GM13976 (cell line): ENCODE results near the gene POLR2L.
A peak's percentile ranks its signal among the peaks of the same experiment; 100 is the strongest.

ENCODE experiments used
- DNase-seq: peaks from one replicate; pipeline ENCODE4 v3.0.0; 2012; ENCODE audit warnings: low spot score
- in situ Hi-C: fragments of 300-500 bp; cut with MboI; formaldehyde crosslinking; loops from one replicate; pipeline ENCODE4 v1.12.0; 2022; ENCODE audit warnings: low sequenced_read_pairs, mixed read lengths, inconsistent platforms; ENCODE audit not compliant: unreplicated experiment
- TF ChIP-seq, protein P1 (sequence below): IDR thresholded peaks from 2 replicates; pipeline ENCODE4 v1.5.1; 2012; ENCODE audit warnings: borderline replicate concordance, mild to moderate bottlenecking; ENCODE audit not compliant: insufficient read depth; ENCODE audit errors: extremely low read depth, missing control alignments, control extremely low read depth

POLR2L gene

DNA sequence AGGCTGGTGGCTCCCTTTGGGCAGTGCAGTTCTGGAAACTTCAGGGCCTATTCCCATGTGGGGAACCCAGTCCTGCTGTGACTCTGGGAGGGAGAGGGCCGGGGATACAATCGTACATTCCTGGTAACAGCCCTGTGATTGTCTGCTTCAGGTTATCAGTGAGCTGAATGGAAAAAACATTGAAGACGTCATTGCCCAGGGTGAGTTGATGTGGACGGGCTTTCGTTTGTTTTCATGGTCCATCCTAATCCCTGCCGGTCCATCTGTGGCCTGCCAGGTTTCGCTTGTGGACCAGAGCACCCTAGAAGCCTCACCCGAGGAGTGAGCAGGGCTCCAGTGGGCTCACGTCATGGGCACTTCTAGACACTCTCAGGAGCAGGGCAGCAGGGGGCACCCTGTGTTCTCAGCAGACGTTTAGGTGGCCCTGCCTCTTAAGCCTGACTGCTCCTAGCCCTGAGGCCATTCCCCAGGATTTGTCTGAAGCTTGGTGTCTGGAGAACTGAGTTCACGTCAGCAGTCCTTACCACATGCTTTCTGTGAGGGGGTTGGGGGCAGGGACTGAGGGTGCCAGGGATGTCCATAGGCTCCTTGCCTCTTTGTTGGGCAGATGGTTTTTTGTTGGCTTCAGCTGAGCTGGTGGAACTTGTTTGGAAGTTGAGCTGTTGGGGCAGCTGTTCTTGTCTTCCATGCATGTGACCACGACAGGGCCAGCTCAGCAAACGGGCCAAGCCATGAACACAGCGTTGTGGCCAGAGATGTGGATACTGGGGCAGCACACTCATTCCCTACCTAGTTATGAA, 30.7 kb downstream of the POLR2L start:
- no peak for DNase-seq
- TF ChIP-seq, protein P1, sequence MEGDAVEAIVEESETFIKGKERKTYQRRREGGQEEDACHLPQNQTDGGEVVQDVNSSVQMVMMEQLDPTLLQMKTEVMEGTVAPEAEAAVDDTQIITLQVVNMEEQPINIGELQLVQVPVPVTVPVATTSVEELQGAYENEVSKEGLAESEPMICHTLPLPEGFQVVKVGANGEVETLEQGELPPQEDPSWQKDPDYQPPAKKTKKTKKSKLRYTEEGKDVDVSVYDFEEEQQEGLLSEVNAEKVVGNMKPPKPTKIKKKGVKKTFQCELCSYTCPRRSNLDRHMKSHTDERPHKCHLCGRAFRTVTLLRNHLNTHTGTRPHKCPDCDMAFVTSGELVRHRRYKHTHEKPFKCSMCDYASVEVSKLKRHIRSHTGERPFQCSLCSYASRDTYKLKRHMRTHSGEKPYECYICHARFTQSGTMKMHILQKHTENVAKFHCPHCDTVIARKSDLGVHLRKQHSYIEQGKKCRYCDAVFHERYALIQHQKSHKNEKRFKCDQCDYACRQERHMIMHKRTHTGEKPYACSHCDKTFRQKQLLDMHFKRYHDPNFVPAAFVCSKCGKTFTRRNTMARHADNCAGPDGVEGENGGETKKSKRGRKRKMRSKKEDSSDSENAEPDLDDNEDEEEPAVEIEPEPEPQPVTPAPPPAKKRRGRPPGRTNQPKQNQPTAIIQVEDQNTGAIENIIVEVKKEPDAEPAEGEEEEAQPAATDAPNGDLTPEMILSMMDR = peak; percentile 13
- in situ Hi-C loops = no loop called here

DNA sequence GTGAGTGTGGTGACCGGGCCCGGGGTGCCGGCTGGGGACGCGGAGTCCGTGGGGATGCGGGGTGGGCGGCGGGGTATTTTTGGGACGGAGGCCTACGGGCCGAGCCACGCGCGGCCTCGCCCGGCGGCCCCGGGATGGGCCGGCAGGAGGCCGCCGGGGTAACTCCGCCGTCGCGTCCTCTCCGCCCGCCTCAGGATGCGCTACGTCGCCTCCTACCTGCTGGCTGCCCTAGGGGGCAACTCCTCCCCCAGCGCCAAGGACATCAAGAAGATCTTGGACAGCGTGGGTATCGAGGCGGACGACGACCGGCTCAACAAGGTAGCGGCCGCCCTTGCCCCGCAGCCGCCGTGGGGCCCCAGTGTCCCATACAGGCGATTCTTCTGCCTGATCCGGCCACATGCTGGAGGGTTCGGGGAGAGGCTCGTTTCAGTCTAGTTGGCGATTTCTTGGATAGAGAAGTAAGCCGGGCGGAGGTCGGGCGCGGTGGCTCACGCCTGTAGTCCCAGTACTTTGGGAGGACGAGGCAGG, 32.2 kb downstream of the POLR2L start:
- TF ChIP-seq, protein P1 = no peak
- no peak for DNase-seq
- in situ Hi-C loops = no loop called here

DNA sequence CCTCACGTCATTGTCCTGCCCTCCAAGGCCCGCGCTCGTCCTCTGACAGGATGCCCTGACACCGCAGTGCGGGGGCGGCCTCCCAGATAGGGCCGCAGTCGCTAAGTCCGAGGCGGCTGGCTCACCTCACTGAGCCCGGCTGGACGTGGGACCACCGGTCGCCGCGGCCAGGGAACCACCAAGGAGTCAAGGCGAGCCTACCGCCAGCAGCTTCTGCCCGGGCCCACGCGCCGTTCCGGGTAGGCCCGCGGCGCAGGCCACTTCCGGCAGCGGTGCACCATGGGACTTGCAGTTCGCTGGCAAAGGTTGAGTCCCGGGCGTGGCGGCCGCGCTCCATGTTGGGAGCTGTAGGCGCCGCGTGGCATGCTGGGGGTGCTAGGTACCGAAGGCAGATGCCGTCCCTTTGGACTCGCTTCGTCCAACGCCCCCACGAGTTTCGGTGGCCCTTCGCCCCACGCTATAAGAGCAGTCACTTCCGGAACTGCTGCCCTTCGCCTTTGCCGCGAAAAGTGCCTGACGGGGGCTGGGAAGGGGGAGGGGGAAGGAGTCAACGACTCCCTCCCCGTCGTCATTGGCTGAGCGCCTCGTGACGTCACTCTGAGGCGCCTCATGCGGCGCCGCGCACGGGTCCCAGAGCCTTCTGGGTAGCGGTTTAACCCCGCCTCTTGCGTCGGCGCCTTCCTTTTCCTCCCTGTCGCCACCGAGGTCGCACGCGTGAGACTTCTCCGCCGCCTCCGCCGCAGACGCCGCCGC, 32.9 kb downstream of the POLR2L start, which contains the start of gene RPLP2:
Gene RPLP2, plus strand, starts transcription at position 681 of the 753 bp plus-strand sequence. CDS start 268 bp downstream, outside the sequence.
- TF ChIP-seq, protein P1 = no peak
- peak; percentile 98 for DNase-seq
- in situ Hi-C loops = no loop called here

DNA sequence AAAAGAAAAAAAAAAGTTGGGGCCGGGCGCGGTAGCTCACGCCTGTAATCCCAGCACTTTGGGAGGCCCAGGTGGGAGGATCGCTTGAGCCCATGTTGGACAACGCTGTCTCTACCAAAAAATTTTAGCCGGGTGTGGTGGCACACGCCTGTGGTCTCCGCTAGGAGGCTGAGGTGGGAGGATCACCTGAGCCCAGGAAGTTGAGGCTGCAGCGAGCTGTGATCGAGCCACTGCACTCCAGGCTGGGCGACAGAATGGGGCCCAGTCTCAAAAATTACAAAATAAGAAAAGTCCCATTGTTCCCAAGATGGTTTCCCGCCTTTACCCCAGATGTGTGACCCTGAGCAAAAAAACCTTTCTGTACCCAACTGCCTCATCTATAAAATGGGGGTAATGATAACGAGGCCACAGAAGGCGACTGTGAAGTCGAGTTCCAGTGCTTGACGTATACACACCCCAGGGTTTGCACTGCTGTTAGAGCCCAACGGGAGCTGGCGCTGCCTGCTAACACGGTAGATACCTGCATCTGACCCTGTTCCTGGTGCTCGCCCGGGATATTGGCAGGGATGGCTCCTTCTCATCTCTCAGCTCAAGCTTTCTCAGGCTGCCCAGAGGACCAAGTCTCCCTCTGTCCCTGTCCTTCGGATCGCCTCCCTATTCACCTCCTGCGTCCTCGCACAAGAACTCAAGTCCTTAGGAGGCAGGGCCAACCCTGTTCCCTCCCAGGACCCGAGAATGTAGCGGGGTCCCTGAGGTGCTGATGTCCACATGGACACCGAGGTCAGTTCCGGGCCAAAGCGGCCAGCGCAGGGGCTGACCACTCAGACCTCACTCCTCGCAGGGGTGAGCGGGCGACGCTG, 33.7 kb downstream of the POLR2L start:
- TF ChIP-seq, protein P1 = no peak
- in situ Hi-C loops = no loop called here
- DNase-seq = no peak

DNA sequence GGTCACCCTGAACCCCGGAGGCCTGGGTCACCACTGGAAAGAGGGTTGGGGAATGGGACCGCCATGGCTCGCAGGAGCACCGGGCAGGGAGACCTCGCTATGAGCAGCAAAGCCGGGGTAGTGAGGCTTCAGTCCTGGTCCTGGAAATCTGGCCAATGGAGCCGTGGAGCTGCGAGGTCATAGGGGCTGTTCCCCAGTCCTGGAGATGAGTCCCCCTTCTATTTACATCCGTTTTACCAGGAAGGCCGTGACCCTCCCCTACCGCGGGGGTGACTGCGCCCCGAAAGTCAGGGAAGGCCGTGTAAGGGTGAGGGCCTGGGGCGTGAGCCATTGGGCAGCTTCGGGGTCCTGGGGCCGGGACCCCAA, 37.7 kb downstream of the POLR2L start:
- TF ChIP-seq, protein P1 = no peak
- DNase-seq = no peak
- in situ Hi-C loops = no loop called here
